HG02588 (cell line): ENCODE results near the gene ZFPL1.
A peak's percentile ranks its signal among the peaks of the same experiment; 100 is the strongest.

Experiments used
- ATAC-seq: cut with Tn5 transposase; IDR thresholded peaks from one replicate; pipeline ENCODE4 v1.9.1; 2021; ENCODE audit warnings: mild to moderate bottlenecking, moderate library complexity; ENCODE audit not compliant: unreplicated experiment

Gene ZFPL1

GRCh38 chr11:65126624-65127274, 42.7 kb downstream of the ZFPL1 start:
- ATAC-seq: no peak

GRCh38 chr11:65127473-65128181, 43.6 kb downstream of the ZFPL1 start:
- ATAC-seq: no peak

GRCh38 chr11:65128182-65129145, 44.4 kb downstream of the ZFPL1 start:
- ATAC-seq: no peak

GRCh38 chr11:65129649-65130441, 45.8 kb downstream of the ZFPL1 start:
- no peak for ATAC-seq

- no peak for ATAC-seq
Measured at GRCh38 chr11:65130631-65131416, 46.8 kb downstream of the ZFPL1 start.

- ATAC-seq: no peak
Measured at GRCh38 chr11:65131417-65131776, 47.4 kb downstream of the ZFPL1 start.

- no peak for ATAC-seq
Measured at GRCh38 chr11:65131895-65132237, 47.8 kb downstream of the ZFPL1 start.

GRCh38 chr11:65132238-65132987, 48.4 kb downstream of the ZFPL1 start:
- ATAC-seq: peak; percentile 35

GRCh38 chr11:65132988-65133700, 49.1 kb downstream of the ZFPL1 start:
- no peak for ATAC-seq

- no peak for ATAC-seq
Measured at GRCh38 chr11:65133724-65134123, 49.7 kb downstream of the ZFPL1 start.

- ATAC-seq: peak; percentile 55
Measured at GRCh38 chr11:65134240-65134951, 50.4 kb downstream of the ZFPL1 start, which contains the start of gene SYVN1. Gene SYVN1 (minus strand): TSS chr11:65134519. CDS start chr11:65133601, 918 bp downstream.

- peak; percentile 61 for ATAC-seq
Measured at GRCh38 chr11:65134952-65135632, 51.1 kb downstream of the ZFPL1 start.

- no peak for ATAC-seq
Measured at GRCh38 chr11:65135633-65136145, 51.7 kb downstream of the ZFPL1 start.

GRCh38 chr11:65136515-65137096, 52.6 kb downstream of the ZFPL1 start:
- ATAC-seq: no peak
